Thyroid gland (tissue), 4 donors: ENCODE data around the gene DERL3. TPM values are rescaled to one million over a fixed set of nuclear protein-coding genes. Genes with fewer than 3 reads are reported as not detected.
A peak's percentile ranks its signal among the peaks of the same experiment; 100 is the strongest.

ENCODE experiments used
- DNase-seq, 2 donors: peaks; one replicate each; pipeline ENCODE4 v3.0.0-alpha.2; 2019
- H3K27ac ChIP-seq, 3 donors: fragments of 200-600 bp; sonication (generic); 1 replicate in 2 of 3; 2 replicates in 1 of 3; pipeline ENCODE4 v1.5.1; 2016 to 2019; ENCODE audit warnings: mild to moderate bottlenecking in 1 of 3, moderate library complexity in 1 of 3
- H3K27me3 ChIP-seq: fragments of 200-600 bp; sonication (generic); one replicate; pipeline ENCODE4 v1.5.1; 2019
- H3K36me3 ChIP-seq, 2 donors: fragments of 200-600 bp; sonication (generic); one replicate each; pipeline ENCODE4 v1.5.1; 2016 to 2019
- H3K4me1 ChIP-seq, 2 donors: fragments of 200-600 bp; sonication (generic); one replicate each; pipeline ENCODE4 v1.5.1; 2017 to 2019
- H3K4me3 ChIP-seq, 3 donors: fragments of 200-600 bp; sonication (generic); replicated peaks in 1 of 3; 1 replicate in 2 of 3; 2 replicates in 1 of 3; pipeline ENCODE4 v1.5.1; 2016; ENCODE audit warnings: mild to moderate bottlenecking in 1 of 3
- H3K9me3 ChIP-seq: fragments of 200-600 bp; sonication (generic); one replicate; pipeline ENCODE4 v1.5.1; 2017
- CTCF ChIP-seq, 6 experiments: fragments of 200-600 bp in 3 of 6; fragments of 450-650 bp in 3 of 6; sonication (generic) in 3 of 6; IDR thresholded peaks; one replicate each; pipeline ENCODE4 v1.5.1; 2016 to 2019; ENCODE audit warnings: antibody characterized with exemption in 6 of 6, mild to moderate bottlenecking in 2 of 6, inconsistent platforms in 1 of 6, moderate library complexity in 1 of 6
- POLR2A ChIP-seq, 2 donors: fragments of 450-650 bp; IDR thresholded peaks; one replicate each; pipeline ENCODE4 v1.6.1; 2017; ENCODE audit warnings: antibody characterized with exemption in 2 of 2, mild to moderate bottlenecking in 2 of 2, moderate library complexity in 1 of 2
- WGBS, 2 donors: methylation state at CpG; one replicate each; pipeline ENCODE4 v1.1.5; 2017; 5-methylcytosine and 5-hydroxymethylcytosine counted together
- intact Hi-C: fragments of 100-400 bp; cut with DNase I; formaldehyde crosslinking; loops from one replicate; pipeline ENCODE4 v1.15.1; 2023
- total RNA-seq, 4 donors: library from RNA; depleted of rRNA; stranded (reverse); fragments of >200 nt; gene quantifications; one replicate each; pipeline ENCODE4 v1.2.3, GENCODE V29; 2016

DERL3 gene
- total RNA-seq, 4 donors from 2014 or later = 1.6 to 15.9 (median 4.1) TPM

GRCh38 chr22:23856721-23857605 lies 18.2 kb upstream of the DERL3 start:
- Histone ChIP-seq H3K27me3 (no peaks in the 10 kb centered on the region), H3K4me3 (peak overlapping the region; percentile 47 to 57 (median 47)), H3K36me3 (no peaks in the 10 kb centered on the region), H3K4me1 (peaks cover 12 to 14% of the 10 kb centered on the region in 2 donors), H3K27ac (peak overlapping the region; percentile 91 to 95 (median 93)), H3K9me3 (no peaks in the 10 kb centered on the region)
- intact Hi-C loops = no loop called here
- TF ChIP-seq CTCF (IDR thresholded peaks at IDR 0.05) (peak in 1 of 6 experiments; percentile 14), POLR2A (IDR thresholded peaks at IDR 0.05) (peak in 1 of 2 donors; percentile 15)
- peak; percentile 61 for DNase-seq
- WGBS, 2 donors = 8 to 28% methylated on average over 15 to 16 of the region's 58 CpGs

DNA sequence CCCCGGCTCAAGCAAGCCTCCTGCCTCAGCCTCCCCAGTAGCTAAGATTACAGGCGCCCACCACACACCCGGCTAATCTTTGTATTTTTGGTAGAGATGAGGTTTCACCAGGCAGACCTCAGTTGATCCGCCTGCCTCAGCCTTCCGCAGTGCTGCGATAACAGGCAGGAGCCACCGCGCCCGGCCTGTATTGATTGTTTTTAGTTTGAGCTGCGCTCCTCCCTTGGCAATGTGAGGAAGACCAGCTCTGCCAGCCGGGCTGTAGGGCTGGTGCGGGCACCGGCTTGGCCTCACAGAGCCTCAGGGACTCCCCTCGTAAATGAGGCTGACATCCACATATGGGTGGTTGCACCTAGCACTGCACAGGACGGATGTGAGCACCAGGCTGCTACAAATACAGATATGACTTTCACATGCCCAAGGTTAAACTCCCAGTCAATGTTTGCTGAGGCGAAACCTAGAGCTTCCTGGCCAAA lies 11.4 kb upstream of the DERL3 start:
- no peak for DNase-seq
- no peaks in the 10 kb centered on the region for H3K9me3 ChIP-seq
- no peaks in the 10 kb centered on the region for H3K36me3 ChIP-seq
- no peaks in the 10 kb centered on the region for H3K27me3 ChIP-seq
- intact Hi-C loops = no loop called here
- H3K4me1 ChIP-seq = peaks cover 0 to 16% of the 10 kb centered on the region in 2 donors
- H3K27ac ChIP-seq = no peak overlapping the region
- no peak overlapping the region for H3K4me3 ChIP-seq
- WGBS, 2 donors = 83 to 85% methylated on average over 15 to 16 of the region's 16 CpGs
- TF ChIP-seq CTCF (IDR thresholded peaks at IDR 0.05) = no peak
- TF ChIP-seq POLR2A (IDR thresholded peaks at IDR 0.05) = no peak

GRCh38 chr22:23849009-23850006 lies 10.5 kb upstream of the DERL3 start:
- 23 to 33% methylated on average over 21 to 57 of the region's 62 CpGs for WGBS, 2 donors
- H3K27ac ChIP-seq = no peak overlapping the region
- no peak for TF ChIP-seq POLR2A (IDR thresholded peaks at IDR 0.05)
- TF ChIP-seq CTCF (IDR thresholded peaks at IDR 0.05) = peak; percentile 78 to 97 (median 96)
- no peak overlapping the region for H3K4me3 ChIP-seq
- H3K4me1 ChIP-seq = peaks cover 8 to 24% of the 10 kb centered on the region in 2 donors
- intact Hi-C loops = loop anchor here (5.0 to 10.0 kb wide), 2 partner anchors 82 to 305 kb away; partner anchors contain the start of gene CHCHD10
- no peaks in the 10 kb centered on the region for H3K9me3 ChIP-seq
- no peaks in the 10 kb centered on the region for H3K36me3 ChIP-seq
- H3K27me3 ChIP-seq = no peaks in the 10 kb centered on the region
- peak; percentile 78 to 85 for DNase-seq

- H3K27me3 ChIP-seq = no peaks in the 10 kb centered on the region
- DNase-seq = no peak
- no peak overlapping the region for H3K27ac ChIP-seq
- H3K9me3 ChIP-seq = no peaks in the 10 kb centered on the region
- intact Hi-C loops = loop anchor here (5.0 to 10.0 kb wide), 2 partner anchors 81 to 303 kb away; partner anchors contain the start of gene CHCHD10
- TF ChIP-seq POLR2A (IDR thresholded peaks at IDR 0.05) = no peak
- no peak for TF ChIP-seq CTCF (IDR thresholded peaks at IDR 0.05)
- H3K36me3 ChIP-seq = no peaks in the 10 kb centered on the region
- no peak overlapping the region for H3K4me3 ChIP-seq
- WGBS, 2 donors = 81 to 84% methylated on average over 22 to 24 of the region's 24 CpGs
- peaks cover 10 to 30% of the 10 kb centered on the region in 2 donors for H3K4me1 ChIP-seq
Measured at GRCh38 chr22:23847991-23848864, 9.4 kb upstream of the DERL3 start.
